Measurements from ENCODE around the gene B4GAT1.
"Not testable (repeated sequence)": the region's sequence is repeated elsewhere in the genome, so short reads cannot be mapped to it uniquely, and the experiment has no call there.

B4GAT1 gene

GRCh38 chr11:66322732-66323427 is 24.5 kb downstream of the B4GAT1 start:
- no peak for DNase-seq (ENCODE audit: low read depth)

DNA sequence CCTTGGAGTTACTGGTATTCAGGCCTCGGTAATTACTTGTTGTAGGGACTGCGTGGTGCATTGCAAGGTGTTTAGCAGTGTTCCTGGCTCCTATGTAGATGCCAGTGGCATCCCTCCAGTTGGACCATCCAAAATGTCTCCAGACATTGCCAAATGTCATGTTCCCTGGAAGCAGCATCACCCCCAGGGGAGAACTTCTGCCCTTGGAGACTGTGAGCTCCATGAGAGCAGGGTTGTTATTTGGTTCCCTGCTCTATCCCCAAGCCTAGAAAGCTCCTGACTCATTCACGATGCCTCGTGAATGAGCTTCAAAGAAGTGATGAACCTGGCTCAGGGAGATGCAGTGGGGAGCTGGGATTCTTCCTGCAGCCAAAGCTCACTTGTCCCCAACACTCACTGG is 25.8 kb downstream of the B4GAT1 start:
- DNase-seq (ENCODE audit: low read depth) = no peak

GRCh38 chr11:66320748-66321147 is 26.7 kb downstream of the B4GAT1 start:
- not testable (repeated sequence) for DNase-seq (ENCODE audit: low read depth)

- DNase-seq (ENCODE audit: low read depth) = not testable (repeated sequence)
Measured at GRCh38 chr11:66320289-66320688, 27.1 kb downstream of the B4GAT1 start.

- DNase-seq (ENCODE audit: low read depth) = no peak
Measured at GRCh38 chr11:66318600-66318970, 28.8 kb downstream of the B4GAT1 start.

DNA sequence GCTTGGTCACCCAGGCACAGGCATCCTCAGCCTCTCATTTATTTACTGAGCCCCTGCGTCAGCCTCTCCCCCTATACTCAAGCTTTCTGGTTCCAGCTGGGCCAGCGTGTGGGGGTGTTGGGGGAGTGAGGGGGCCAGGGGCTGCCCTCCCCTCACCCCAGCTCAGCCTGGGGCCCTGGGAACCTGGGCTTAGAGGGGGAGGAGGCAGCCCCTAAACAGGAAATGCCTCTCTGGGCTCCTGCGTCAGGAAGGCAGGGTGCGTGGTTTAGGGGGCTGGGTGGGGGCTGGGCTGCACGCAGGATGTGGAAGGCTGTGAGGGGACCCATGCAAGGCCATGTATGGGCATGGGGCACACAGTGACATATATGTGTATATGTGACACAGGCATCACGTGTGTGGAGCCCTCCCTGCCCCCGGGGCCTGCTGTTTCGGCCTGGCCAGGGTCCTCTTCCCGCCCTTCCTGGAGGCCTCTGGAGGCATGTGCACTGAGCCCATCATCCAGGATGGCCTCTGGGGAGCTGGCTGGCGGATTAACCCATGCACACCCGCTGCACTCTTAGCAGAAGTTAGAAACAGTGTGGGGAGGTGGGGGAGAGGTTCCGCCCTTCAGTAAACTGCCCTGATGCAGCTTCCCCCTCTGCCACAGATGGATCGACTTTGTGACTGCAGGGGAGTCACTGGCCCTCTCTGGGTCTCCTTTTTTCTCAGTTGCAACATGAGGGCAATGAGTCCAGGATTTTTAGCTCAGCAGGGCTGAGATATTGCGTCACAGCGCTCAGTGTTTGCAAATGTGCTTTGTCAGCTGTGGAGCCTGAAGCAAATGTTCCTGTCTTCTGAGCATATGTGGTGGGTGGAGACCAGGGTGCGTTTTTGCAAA is 29.5 kb downstream of the B4GAT1 start:
- peak; percentile 77 for DNase-seq (ENCODE audit: low read depth)

DNA sequence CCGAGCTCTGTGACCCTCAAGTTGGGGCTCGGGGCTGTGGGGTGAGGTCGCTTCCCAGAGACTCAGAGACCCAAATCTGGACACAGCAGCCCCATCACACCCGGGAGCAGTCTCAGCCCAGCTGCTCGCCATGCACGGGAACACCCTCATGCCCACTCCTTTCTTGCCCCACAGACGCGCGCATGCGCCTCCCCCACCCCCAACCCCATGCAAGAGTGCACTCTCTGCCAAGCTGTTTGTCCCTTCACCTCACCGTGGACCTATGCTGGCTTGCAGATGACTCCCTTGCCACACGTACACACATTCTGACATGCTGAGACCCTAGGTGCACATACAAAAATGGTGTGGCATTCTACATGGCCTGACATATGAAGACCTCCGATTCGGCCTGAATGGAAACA is 30.1 kb downstream of the B4GAT1 start:
- DNase-seq (ENCODE audit: low read depth) = no peak

DNA sequence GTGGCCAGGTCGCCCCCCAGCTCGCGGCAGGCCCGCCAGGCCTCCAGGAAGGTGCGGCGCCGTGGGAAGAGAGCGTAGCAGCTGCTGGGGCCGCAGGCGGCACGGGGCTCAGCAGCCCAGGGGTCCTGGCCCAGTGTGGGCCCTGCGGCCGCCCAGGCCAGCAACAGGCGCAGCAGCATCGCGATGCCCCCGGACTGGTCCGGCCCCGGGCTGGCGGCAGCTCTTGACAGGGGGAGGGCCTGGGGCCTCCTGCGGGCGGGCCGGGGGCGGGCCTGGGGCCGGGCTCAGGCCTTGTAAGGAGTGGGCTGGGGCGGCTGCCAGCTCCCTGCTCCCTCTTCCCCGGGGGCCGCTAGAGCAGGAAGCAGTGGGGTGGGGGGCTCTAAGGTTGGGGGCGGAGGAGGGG is 30.6 kb downstream of the B4GAT1 start, which contains the start of gene CD248:
CD248 (minus strand) TSS at position 196 of the 403 bp plus-strand sequence; CDS start at position 179, 17 bp downstream.
- no peak for DNase-seq (ENCODE audit: low read depth)

GRCh38 chr11:66315921-66316811 is 31.3 kb downstream of the B4GAT1 start:
- no peak for DNase-seq (ENCODE audit: low read depth)

- DNase-seq (ENCODE audit: low read depth) = no peak
Measured at GRCh38 chr11:66315498-66315885, 31.9 kb downstream of the B4GAT1 start.

GRCh38 chr11:66314561-66315497 is 32.6 kb downstream of the B4GAT1 start:
- DNase-seq (ENCODE audit: low read depth) = no peak

GRCh38 chr11:66314186-66314501 is 33.3 kb downstream of the B4GAT1 start:
- DNase-seq (ENCODE audit: low read depth) = no peak

GRCh38 chr11:66313321-66314185 is 33.9 kb downstream of the B4GAT1 start:
- DNase-seq (ENCODE audit: low read depth) = no peak

GRCh38 chr11:66312549-66313320 is 34.7 kb downstream of the B4GAT1 start:
- peak; percentile 99 for DNase-seq (ENCODE audit: low read depth)

- peak; percentile 73 for DNase-seq (ENCODE audit: low read depth)
Measured at GRCh38 chr11:66311965-66312548, 35.4 kb downstream of the B4GAT1 start.

- no peak for DNase-seq (ENCODE audit: low read depth)
Measured at GRCh38 chr11:66311470-66311964, 35.9 kb downstream of the B4GAT1 start.

- DNase-seq (ENCODE audit: low read depth) = not testable (repeated sequence)
Measured at GRCh38 chr11:66310803-66311440, 36.5 kb downstream of the B4GAT1 start.

DNA sequence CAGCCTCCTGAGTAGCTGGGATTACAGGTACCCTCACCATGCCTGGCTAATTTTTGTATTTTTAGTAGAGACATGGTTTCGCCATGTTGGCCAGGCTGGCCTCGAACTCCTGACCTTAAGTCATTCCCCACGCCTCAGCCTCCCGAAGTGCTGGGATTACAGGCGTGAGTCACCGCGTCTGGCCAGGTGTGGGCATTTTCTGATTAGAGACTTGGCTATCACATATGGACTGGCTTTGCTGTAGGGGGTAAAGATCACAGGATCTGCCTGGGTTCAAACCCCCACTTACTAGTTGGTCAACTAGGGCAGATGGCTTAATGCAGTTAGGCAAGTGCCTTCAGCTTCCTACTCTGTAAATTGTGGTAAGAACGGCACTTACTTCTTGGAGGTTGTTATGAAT is 37.1 kb downstream of the B4GAT1 start:
- DNase-seq (ENCODE audit: low read depth) = no peak

Data from GM04504 (cell line).